ENCODE results near the gene C7orf33.

GRCh38 chr7:148652773-148653172 lies 62.2 kb downstream of the C7orf33 start:
- TF ChIP-seq POLR2AphosphoS5 (IDR thresholded peaks at IDR 0.05; ENCODE audit: low read depth, low read length): no peak
- no peak for TF ChIP-seq FOXP2 (optimal IDR thresholded peaks at IDR 0.05; ENCODE audit: borderline replicate concordance, extremely low read depth, extremely low read length, insufficient read depth)
